Glutamatergic neuron (in vitro differentiated cells): ENCODE measurements around the gene RAB11FIP2. TPM values are rescaled to one million over a fixed set of nuclear protein-coding genes. Genes with fewer than 3 reads are reported as not detected.

ENCODE experiments used
- DNase-seq: peaks from one replicate; pipeline ENCODE4 v3.0.0; 2022
- H3K27ac Mint-ChIP-seq: one replicate; pipeline ENCODE4 v1.8.0; 2020; ENCODE audit warnings: mild to moderate bottlenecking, mixed read lengths, inconsistent platforms; ENCODE audit not compliant: unreplicated experiment
- H3K27me3 Mint-ChIP-seq: one replicate; pipeline ENCODE4 v1.8.0; 2020; ENCODE audit warnings: mild to moderate bottlenecking, moderate library complexity, mixed read lengths, inconsistent platforms; ENCODE audit not compliant: unreplicated experiment
- H3K36me3 Mint-ChIP-seq: one replicate; pipeline ENCODE4 v1.8.0; 2020; ENCODE audit warnings: mild to moderate bottlenecking, mixed read lengths, inconsistent platforms; ENCODE audit not compliant: unreplicated experiment
- H3K4me1 Mint-ChIP-seq: one replicate; pipeline ENCODE4 v1.8.0; 2020; ENCODE audit warnings: mild to moderate bottlenecking, low read depth, mixed read lengths, inconsistent platforms; ENCODE audit not compliant: unreplicated experiment
- H3K4me3 Mint-ChIP-seq: one replicate; pipeline ENCODE4 v1.8.0; 2020; ENCODE audit warnings: mild to moderate bottlenecking, mixed read lengths, inconsistent platforms; ENCODE audit not compliant: unreplicated experiment
- H3K9me3 Mint-ChIP-seq: one replicate; pipeline ENCODE4 v1.8.0; 2020; ENCODE audit warnings: mild to moderate bottlenecking, moderate library complexity, mixed read lengths, inconsistent platforms; ENCODE audit not compliant: unreplicated experiment
- CTCF ChIP-seq: fragments of 200-600 bp; sonication (generic); IDR thresholded peaks from one replicate; pipeline ENCODE4 v1.5.0; 2021; ENCODE audit not compliant: partially characterized antibody, unreplicated experiment
- total RNA-seq: library from RNA; stranded (reverse); fragmentation: NEBNext Ultra II Directional; extraction: Animal tissue kit (Norgen Biotek cat#: 25700); gene quantifications from one replicate; pipeline ENCODE4 v1.2.1, GENCODE V29; 2021; ENCODE audit not compliant: unreplicated experiment

The RAB11FIP2 gene
- total RNA-seq, 1 donor from 2014 or later = 21.8 TPM

GRCh38 chr10:117996709-117997108, 50.0 kb downstream of the RAB11FIP2 start:
- H3K4me3 Mint-ChIP-seq = no peak overlapping the region
- no peaks in the 10 kb centered on the region for H3K4me1 Mint-ChIP-seq
- no peak for DNase-seq
- H3K27me3 Mint-ChIP-seq = peaks cover 2% of the 10 kb centered on the region
- no peak for TF ChIP-seq CTCF
- H3K36me3 Mint-ChIP-seq = no peaks in the 10 kb centered on the region
- no peak overlapping the region for H3K27ac Mint-ChIP-seq
- H3K9me3 Mint-ChIP-seq = no peaks in the 10 kb centered on the region

GRCh38 chr10:117994771-117995170, 52.0 kb downstream of the RAB11FIP2 start:
- no peaks in the 10 kb centered on the region for H3K9me3 Mint-ChIP-seq
- no peak for DNase-seq
- H3K4me3 Mint-ChIP-seq = no peak overlapping the region
- no peak overlapping the region for H3K27ac Mint-ChIP-seq
- TF ChIP-seq CTCF = no peak
- peaks cover 2% of the 10 kb centered on the region for H3K27me3 Mint-ChIP-seq
- no peaks in the 10 kb centered on the region for H3K4me1 Mint-ChIP-seq
- no peaks in the 10 kb centered on the region for H3K36me3 Mint-ChIP-seq

GRCh38 chr10:117993166-117993565, 53.6 kb downstream of the RAB11FIP2 start:
- H3K4me1 Mint-ChIP-seq = no peaks in the 10 kb centered on the region
- H3K4me3 Mint-ChIP-seq = no peak overlapping the region
- H3K36me3 Mint-ChIP-seq = peaks cover under 1% of the 10 kb centered on the region
- peaks cover 2% of the 10 kb centered on the region for H3K27me3 Mint-ChIP-seq
- no peak overlapping the region for H3K27ac Mint-ChIP-seq
- DNase-seq = no peak
- no peak for TF ChIP-seq CTCF
- no peaks in the 10 kb centered on the region for H3K9me3 Mint-ChIP-seq

- Mint-ChIP-seq H3K27me3 (peaks cover 2% of the 10 kb centered on the region), H3K36me3 (peaks cover 4% of the 10 kb centered on the region), H3K4me1 (no peaks in the 10 kb centered on the region), H3K4me3 (no peak overlapping the region), H3K9me3 (no peaks in the 10 kb centered on the region), H3K27ac (no peak overlapping the region)
- no peak for DNase-seq
- no peak for TF ChIP-seq CTCF
These were observed 55.0 kb downstream of the RAB11FIP2 start for GRCh38 chr10:117991701-117992100.

- Mint-ChIP-seq H3K27me3 (peaks cover 2% of the 10 kb centered on the region), H3K4me1 (no peaks in the 10 kb centered on the region)
- no peak for TF ChIP-seq CTCF
These were observed 56.8 kb downstream of the RAB11FIP2 start for GRCh38 chr10:117989962-117990361.

More at GRCh38 chr10:117989962-117990361, 56.8 kb downstream of the RAB11FIP2 start:
- H3K27ac Mint-ChIP-seq = no peak overlapping the region
- H3K4me3 Mint-ChIP-seq = no peak overlapping the region
- H3K9me3 Mint-ChIP-seq = no peaks in the 10 kb centered on the region
- H3K36me3 Mint-ChIP-seq = peaks cover 4% of the 10 kb centered on the region
- no peak for DNase-seq
